ENCODE results near the gene ANKRD13B. TPM values are rescaled to one million over a fixed set of nuclear protein-coding genes. Genes with fewer than 3 reads are reported as not detected.

ANKRD13B gene
- polyA plus RNA-seq, 4 donors: 7.5 to 13.4 (median 9.3) TPM

GRCh38 chr17:29579866-29580771 is 12.8 kb upstream of the ANKRD13B start:
- peak in 1 of 4 donors; percentile 63 for DNase-seq (ENCODE audit: low read depth in 4 of 4, low spot score in 3 of 4)

GRCh38 chr17:29581583-29582253 is 11.2 kb upstream of the ANKRD13B start:
- no peak for DNase-seq (ENCODE audit: low read depth in 4 of 4, low spot score in 3 of 4)

- DNase-seq (ENCODE audit: low read depth in 4 of 4, low spot score in 3 of 4): no peak
Observed at GRCh38 chr17:29582254-29582765, 10.6 kb upstream of the ANKRD13B start.

GRCh38 chr17:29582772-29583171 is 10.2 kb upstream of the ANKRD13B start:
- DNase-seq (ENCODE audit: low read depth in 4 of 4, low spot score in 3 of 4): no peak

GRCh38 chr17:29583324-29584248 is 9.3 kb upstream of the ANKRD13B start:
- DNase-seq (ENCODE audit: low read depth in 4 of 4, low spot score in 3 of 4): no peak

- no peak for DNase-seq (ENCODE audit: low read depth in 4 of 4, low spot score in 3 of 4)
Observed at GRCh38 chr17:29584452-29585079, 8.4 kb upstream of the ANKRD13B start.

GRCh38 chr17:29585080-29585751 is 7.7 kb upstream of the ANKRD13B start:
- no peak for DNase-seq (ENCODE audit: low read depth in 4 of 4, low spot score in 3 of 4)

- no peak for DNase-seq (ENCODE audit: low read depth in 4 of 4, low spot score in 3 of 4)
Observed at GRCh38 chr17:29586676-29587469, 6.1 kb upstream of the ANKRD13B start.

GRCh38 chr17:29587591-29587990 is 5.3 kb upstream of the ANKRD13B start:
- DNase-seq (ENCODE audit: low read depth in 4 of 4, low spot score in 3 of 4): no peak

- no peak for DNase-seq (ENCODE audit: low read depth in 4 of 4, low spot score in 3 of 4)
Observed at GRCh38 chr17:29588017-29588561, 4.8 kb upstream of the ANKRD13B start.

- DNase-seq (ENCODE audit: low read depth in 4 of 4, low spot score in 3 of 4): no peak
Observed at GRCh38 chr17:29588562-29589411, 4.1 kb upstream of the ANKRD13B start.

- DNase-seq (ENCODE audit: low read depth in 4 of 4, low spot score in 3 of 4): peak in 2 of 4 donors; percentile 52 to 81
Observed at GRCh38 chr17:29589524-29590410, 3.2 kb upstream of the ANKRD13B start, which contains the start of gene GIT1. Gene GIT1, minus strand, starts transcription at chr17:29589648. Its CDS starts 270 bp downstream, at chr17:29589378.

- no peak for DNase-seq (ENCODE audit: low read depth in 4 of 4, low spot score in 3 of 4)
Observed at GRCh38 chr17:29590411-29591145, 2.4 kb upstream of the ANKRD13B start.

- DNase-seq (ENCODE audit: low read depth in 4 of 4, low spot score in 3 of 4): peak in 1 of 4 donors; percentile 39
Observed at GRCh38 chr17:29591146-29591736, 1.7 kb upstream of the ANKRD13B start.

Measured in right renal pelvis (tissue), 4 donors.